ENCODE data around the gene C11orf16. TPM values are rescaled to one million over a fixed set of nuclear protein-coding genes. Genes with fewer than 3 reads are reported as not detected.
"Not testable (repeated sequence)": the region's sequence is repeated elsewhere in the genome, so short reads cannot be mapped to it uniquely, and the experiment has no call there.

C11orf16 gene
- total RNA-seq, 1 donor = not detected

DNA sequence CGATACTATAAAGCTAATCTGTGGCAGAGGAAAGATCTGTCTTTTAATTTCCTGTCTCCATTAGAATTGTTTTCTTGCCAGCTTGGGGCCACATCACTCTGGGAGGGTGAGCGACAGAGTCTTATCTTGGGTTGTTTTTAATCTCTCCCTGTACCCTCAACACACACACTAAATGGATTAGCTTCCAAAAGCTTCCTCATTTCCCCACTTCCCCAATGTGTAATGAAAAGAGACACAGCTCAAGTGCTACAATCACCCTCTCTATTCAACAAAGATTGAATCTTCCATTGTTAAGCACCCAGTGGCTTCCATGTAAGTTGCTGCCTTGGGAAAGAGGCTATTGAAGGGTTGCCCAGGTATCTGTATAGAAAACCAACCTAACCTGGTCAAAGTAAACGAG, 16.1 kb upstream of the C11orf16 start:
- H3K4me3 ChIP-seq (ENCODE audit: low read depth, low read length) = no peak overlapping the region
- no peak for DNase-seq (ENCODE audit: low read depth)
- TF ChIP-seq, protein P1, sequence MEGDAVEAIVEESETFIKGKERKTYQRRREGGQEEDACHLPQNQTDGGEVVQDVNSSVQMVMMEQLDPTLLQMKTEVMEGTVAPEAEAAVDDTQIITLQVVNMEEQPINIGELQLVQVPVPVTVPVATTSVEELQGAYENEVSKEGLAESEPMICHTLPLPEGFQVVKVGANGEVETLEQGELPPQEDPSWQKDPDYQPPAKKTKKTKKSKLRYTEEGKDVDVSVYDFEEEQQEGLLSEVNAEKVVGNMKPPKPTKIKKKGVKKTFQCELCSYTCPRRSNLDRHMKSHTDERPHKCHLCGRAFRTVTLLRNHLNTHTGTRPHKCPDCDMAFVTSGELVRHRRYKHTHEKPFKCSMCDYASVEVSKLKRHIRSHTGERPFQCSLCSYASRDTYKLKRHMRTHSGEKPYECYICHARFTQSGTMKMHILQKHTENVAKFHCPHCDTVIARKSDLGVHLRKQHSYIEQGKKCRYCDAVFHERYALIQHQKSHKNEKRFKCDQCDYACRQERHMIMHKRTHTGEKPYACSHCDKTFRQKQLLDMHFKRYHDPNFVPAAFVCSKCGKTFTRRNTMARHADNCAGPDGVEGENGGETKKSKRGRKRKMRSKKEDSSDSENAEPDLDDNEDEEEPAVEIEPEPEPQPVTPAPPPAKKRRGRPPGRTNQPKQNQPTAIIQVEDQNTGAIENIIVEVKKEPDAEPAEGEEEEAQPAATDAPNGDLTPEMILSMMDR (IDR thresholded peaks at IDR 0.05; ENCODE audit: insufficient read depth, low read length) = no peak

DNA sequence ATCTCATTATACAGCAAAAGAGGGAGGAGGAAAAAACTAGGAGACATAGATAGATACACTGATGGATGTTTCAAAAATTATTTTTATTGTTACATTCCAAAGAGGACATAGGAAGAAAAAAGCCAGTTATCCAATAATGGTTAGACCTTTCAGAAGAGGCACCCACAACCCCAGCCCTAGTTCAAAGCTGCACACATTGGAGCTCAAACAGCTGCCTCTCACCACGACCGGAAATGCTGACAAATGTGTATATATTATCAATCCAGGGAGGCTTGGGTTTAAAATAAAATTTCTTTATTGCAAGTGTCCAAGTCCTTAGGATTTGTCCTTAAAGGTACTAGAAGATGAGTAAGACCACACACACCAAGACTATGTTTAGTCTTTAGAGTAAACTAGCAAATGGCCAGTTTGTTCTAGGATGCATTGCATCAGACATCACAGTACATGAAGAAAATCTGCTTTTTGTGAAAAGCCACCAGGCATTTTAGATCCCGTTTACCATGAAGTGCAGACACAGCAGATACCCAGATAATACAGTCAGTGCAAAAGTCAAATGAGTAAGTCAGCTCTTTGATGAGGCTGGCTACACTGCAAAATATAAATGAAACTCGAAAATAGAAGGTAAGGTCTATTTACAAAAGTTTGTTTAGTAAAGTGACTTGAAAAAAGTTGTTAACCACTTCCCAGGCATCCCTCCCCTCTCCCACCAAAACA, 14.6 kb upstream of the C11orf16 start:
- H3K4me3 ChIP-seq (ENCODE audit: low read depth, low read length) = no peak overlapping the region
- no peak for DNase-seq (ENCODE audit: low read depth)
- TF ChIP-seq, protein P1 (IDR thresholded peaks at IDR 0.05; ENCODE audit: insufficient read depth, low read length) = no peak

DNA sequence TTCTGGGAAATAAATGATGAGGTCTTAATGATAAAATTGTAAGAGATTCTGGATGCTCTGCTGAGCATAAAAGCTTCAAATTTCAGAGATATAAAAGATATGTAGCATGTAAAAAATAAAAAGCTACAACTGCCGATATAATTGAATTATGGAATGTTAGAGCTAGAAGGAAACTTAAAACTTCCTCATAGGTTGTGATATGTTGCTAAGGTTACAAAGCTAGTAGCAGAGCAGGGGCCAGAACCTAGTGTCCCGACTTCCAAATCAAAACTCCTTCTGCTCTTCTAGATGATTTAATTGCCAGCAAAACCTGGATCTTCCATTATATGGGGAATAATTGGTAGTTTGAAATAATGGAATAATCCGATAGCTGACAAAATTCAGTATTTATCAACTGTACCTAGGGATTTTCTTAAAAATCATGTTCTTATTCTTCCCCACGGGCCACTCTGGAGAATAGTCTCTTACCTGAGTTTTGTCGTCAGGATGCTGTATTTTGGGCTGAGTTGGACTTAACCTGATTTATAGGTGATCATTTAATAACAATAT, 9.8 kb upstream of the C11orf16 start, which contains the start of gene ASCL3:
Gene ASCL3 (minus strand): TSS at position 499 of the 549 bp plus-strand sequence. CDS start 4,855 bp downstream, outside the sequence.
- no peak for DNase-seq (ENCODE audit: low read depth)
- TF ChIP-seq, protein P1 (IDR thresholded peaks at IDR 0.05; ENCODE audit: insufficient read depth, low read length) = no peak

DNA sequence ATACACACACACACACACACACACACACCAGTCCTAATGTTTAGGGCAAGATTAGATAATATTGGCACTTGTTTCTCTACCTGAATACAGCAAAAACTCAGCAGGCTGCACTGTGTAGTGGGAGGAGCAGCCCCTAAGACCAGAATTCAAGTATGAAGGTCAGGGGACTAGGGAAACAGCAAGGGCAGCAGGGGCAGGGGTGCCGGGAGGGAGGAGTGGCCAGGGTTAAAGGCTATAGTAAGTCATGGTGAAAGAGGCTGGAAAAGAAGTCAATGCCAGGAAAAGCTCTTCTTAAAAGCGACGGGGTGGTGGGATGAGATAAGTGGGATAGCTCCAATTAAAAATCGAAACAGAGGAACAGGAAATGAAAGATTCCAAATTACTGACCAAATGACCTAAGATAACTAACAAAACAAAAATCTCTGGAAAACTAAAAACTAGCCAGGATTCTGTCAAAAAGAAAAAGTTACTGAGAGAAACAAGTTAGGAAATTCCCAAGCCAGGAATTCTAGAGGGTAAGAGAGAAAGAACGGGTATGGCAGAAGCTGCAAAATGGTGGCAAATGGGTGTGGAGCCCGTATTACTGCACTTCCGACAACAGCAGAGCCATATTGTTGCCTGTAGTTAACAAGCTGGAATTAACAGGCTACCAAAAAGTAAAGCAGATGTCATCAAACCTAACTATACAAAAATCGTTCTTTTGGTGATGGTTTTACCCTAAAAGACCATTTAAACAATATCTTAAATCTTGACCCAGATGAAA, 8.8 kb upstream of the C11orf16 start:
- no peak for DNase-seq (ENCODE audit: low read depth)
- H3K4me3 ChIP-seq (ENCODE audit: low read depth, low read length) = no peak overlapping the region
- TF ChIP-seq, protein P1 (IDR thresholded peaks at IDR 0.05; ENCODE audit: insufficient read depth, low read length) = no peak

More for the DNA sequence above, 9.8 kb upstream of the C11orf16 start, which contains the start of gene ASCL3:
- H3K4me3 ChIP-seq (ENCODE audit: low read depth, low read length) = no peak within 1 kb of the TSS

DNA sequence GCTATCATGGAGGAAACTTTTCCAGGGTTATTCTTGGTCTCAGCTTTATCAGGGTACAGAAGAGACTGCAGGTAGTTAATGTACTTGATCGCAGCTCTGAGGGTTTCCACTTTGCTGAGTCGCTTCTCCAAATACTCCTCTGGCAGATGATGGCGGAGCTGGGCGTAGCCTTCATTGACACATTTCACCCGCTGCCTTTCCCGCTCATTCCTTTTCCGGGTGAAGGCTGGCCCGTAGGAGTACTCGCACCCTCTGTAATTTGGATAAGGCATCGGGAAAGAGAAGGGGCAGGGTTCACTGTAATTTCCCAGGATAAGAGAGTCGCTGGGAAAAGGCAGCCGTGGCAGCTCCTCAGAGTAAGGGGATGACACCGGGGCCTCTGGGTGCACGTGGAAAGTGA, 4.9 kb upstream of the C11orf16 start:
- no peak for DNase-seq (ENCODE audit: low read depth)
- no peak overlapping the region for H3K4me3 ChIP-seq (ENCODE audit: low read depth, low read length)
- TF ChIP-seq, protein P1 (IDR thresholded peaks at IDR 0.05; ENCODE audit: insufficient read depth, low read length) = no peak

DNA sequence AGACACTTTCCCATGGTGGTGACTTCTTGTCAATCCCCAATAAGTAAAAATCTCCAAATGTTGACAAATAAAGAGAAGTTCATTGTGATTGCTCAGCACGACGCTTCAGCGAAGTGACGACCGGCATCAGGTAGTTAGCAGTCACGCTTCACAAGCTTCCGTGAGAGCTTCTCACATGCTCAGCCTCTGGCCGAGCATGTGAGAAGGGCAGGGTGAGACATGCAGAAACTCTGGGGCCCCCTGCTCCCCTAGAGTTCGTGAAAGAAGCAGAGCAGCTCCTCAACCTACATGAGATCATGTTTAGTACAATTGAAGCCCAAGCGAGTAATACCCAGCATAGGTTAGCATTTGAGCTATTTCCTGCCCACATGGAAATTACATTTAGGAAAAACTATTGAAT, 4.4 kb upstream of the C11orf16 start:
- no peak overlapping the region for H3K4me3 ChIP-seq (ENCODE audit: low read depth, low read length)
- no peak for DNase-seq (ENCODE audit: low read depth)
- TF ChIP-seq, protein P1 (IDR thresholded peaks at IDR 0.05; ENCODE audit: insufficient read depth, low read length) = no peak

DNA sequence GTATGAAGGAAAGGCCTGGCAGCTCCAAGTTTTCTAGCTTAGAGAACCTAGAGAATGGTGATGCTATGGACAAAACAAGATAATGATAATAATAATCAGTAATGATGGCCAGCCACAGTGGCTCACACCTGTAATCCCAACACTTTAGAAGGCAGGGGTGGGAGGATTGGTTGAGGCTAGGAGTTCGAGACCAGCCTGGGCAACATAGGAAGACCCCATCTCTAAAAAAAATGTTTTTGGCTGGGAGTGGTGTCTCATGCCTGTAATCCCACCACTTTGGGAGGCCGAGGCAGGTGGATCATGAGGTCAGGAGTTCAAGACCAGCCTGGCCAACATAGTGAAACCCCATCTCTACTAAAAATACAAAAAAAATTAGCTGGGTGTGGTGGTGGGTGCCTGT, 3.0 kb upstream of the C11orf16 start:
- not testable (repeated sequence) for DNase-seq (ENCODE audit: low read depth)

More for the DNA sequence above, 3.0 kb upstream of the C11orf16 start:
- H3K4me3 ChIP-seq (ENCODE audit: low read depth, low read length) = not testable (repeated sequence)
